Endothelial cell of umbilical vein (primary cell): ENCODE measurements around the gene BTBD10. TPM values are rescaled to one million over a fixed set of nuclear protein-coding genes. Genes with fewer than 3 reads are reported as not detected.

Experiments used
- BruUV-seq: library from RNA; stranded (reverse); fragments of 400-500 nt; replicated peaks from 2 replicates; lab custom pipeline; 2021; lab: Mats Ljungman, UMichigan
- CTCF ChIA-PET: fragments of 300-600, 350-600 bp; sonication (Branson Sonifier 250); formaldehyde crosslinking; loops from one replicate; lab custom pipeline; 2021; ENCODE audit warnings: antibody characterized with exemption, inconsistent platforms; lab: Charles Lee
- POLR2A ChIA-PET: fragments of 300-600, 350-600 bp; sonication (Branson Sonifier 250); formaldehyde crosslinking; loops from one replicate; lab custom pipeline; 2021; ENCODE audit warnings: antibody characterized with exemption, inconsistent platforms; lab: Charles Lee
- DNase-seq: peaks from one replicate; pipeline ENCODE4 v3.0.0-alpha.2; 2011; ENCODE audit warnings: low read depth, low spot score
- FAIRE-seq: peaks from 2 replicates; lab custom pipeline; 2011; peaks lifted over from hg19 to GRCh38; lab: Jason Lieb, UNC
- H2AFZ ChIP-seq: 2 replicates; pipeline ENCODE4 v1.6.0; 2012; ENCODE audit warnings: low read depth, low read length, control low read depth, inconsistent platforms
- H3K27ac ChIP-seq: 2 replicates; pipeline ENCODE4 v1.5.1; 2011; ENCODE audit warnings: low read depth, mild to moderate bottlenecking, control low read depth, low read length, moderate library complexity; ENCODE audit not compliant: insufficient read depth
- H3K27me3 ChIP-seq, 2 experiments: 2 replicates each; pipeline versions ENCODE4 v1.6.0 to v1.6.1; 2011; ENCODE audit warnings: low read length in 2 of 2, mixed read lengths in 1 of 2; ENCODE audit not compliant: control insufficient read depth in 2 of 2, insufficient read depth in 2 of 2
- H3K36me3 ChIP-seq, 2 experiments: 2 replicates in 1 of 2; 3 replicates in 1 of 2; pipeline ENCODE4 v1.5.1; 2011; ENCODE audit warnings: low read length in 2 of 2, mild to moderate bottlenecking in 1 of 2, moderate library complexity in 1 of 2; ENCODE audit not compliant: control insufficient read depth in 2 of 2, insufficient read depth in 2 of 2; ENCODE audit errors: extremely low read depth in 1 of 2
- H3K4me1 ChIP-seq: 3 replicates; pipeline ENCODE4 v1.5.1; 2011; ENCODE audit warnings: mild to moderate bottlenecking, low read length; ENCODE audit not compliant: control insufficient read depth, insufficient read depth; ENCODE audit errors: extremely low read depth
- H3K4me2 ChIP-seq: 2 replicates; pipeline ENCODE4 v1.6.1; 2011; ENCODE audit warnings: low read length, control low read depth, mixed read lengths; ENCODE audit not compliant: insufficient read depth
- H3K4me3 ChIP-seq, 3 experiments: fragments of 200-600 bp in 1 of 3; sonication (generic), shearing (Covaris generic) in 1 of 3; replicated peaks in 1 of 3; 2 replicates each; pipeline ENCODE4 v1.5.1; 2011 to 2016; ENCODE audit warnings: control low read depth in 3 of 3, low read length in 3 of 3, mild to moderate bottlenecking in 2 of 3, inconsistent platforms in 1 of 3, low read depth in 1 of 3, moderate library complexity in 1 of 3; ENCODE audit not compliant: insufficient read depth in 1 of 3
- H3K79me2 ChIP-seq: 2 replicates; pipeline ENCODE4 v1.6.0; 2012; ENCODE audit warnings: low read length, inconsistent platforms; ENCODE audit not compliant: control insufficient read depth, insufficient read depth
- H3K9ac ChIP-seq: replicated peaks from 2 replicates; pipeline ENCODE3; 2011; ENCODE audit warnings: low read length, control low read depth; ENCODE audit not compliant: insufficient read depth; ENCODE audit errors: extremely low read depth
- H3K9me1 ChIP-seq: replicated peaks from 3 replicates; pipeline ENCODE4 v1.6.0; 2011; ENCODE audit warnings: mild to moderate bottlenecking, low read length; ENCODE audit not compliant: control insufficient read depth, insufficient read depth; ENCODE audit errors: extremely low read depth
- H3K9me3 ChIP-seq: replicated peaks from 2 replicates; pipeline ENCODE4 v1.5.1; 2012; ENCODE audit warnings: low read length, inconsistent platforms; ENCODE audit not compliant: control insufficient read depth, insufficient read depth
- H4K20me1 ChIP-seq: replicated peaks from 2 replicates; pipeline ENCODE3; 2011; ENCODE audit warnings: mild to moderate bottlenecking, low read length; ENCODE audit not compliant: control insufficient read depth, insufficient read depth; ENCODE audit errors: extremely low read depth
- CTCF ChIP-seq, 2 donors: IDR thresholded peaks; 1 replicate in 1 of 2; 2 replicates in 1 of 2; pipeline ENCODE4 v1.5.1; 2011; ENCODE audit warnings: low read length in 2 of 2, mild to moderate bottlenecking in 2 of 2, moderate library complexity in 2 of 2, control low read depth in 1 of 2, inconsistent platforms in 1 of 2, low read depth in 1 of 2; ENCODE audit not compliant: insufficient read depth in 1 of 2; ENCODE audit errors: extremely low read depth in 1 of 2
- EZH2 ChIP-seq: IDR thresholded peaks from 2 replicates; pipeline ENCODE4 v1.6.1; 2012; ENCODE audit warnings: borderline replicate concordance, low read depth, mild to moderate bottlenecking, moderate library complexity, low read length, inconsistent platforms; ENCODE audit not compliant: severe bottlenecking
- FOS ChIP-seq: IDR thresholded peaks from 2 replicates; pipeline ENCODE4 v1.6.1; 2011; ENCODE audit warnings: mild to moderate bottlenecking, low read length, moderate library complexity, borderline replicate concordance; ENCODE audit not compliant: insufficient read depth
- GATA2 ChIP-seq: IDR thresholded peaks from 2 replicates; pipeline ENCODE4 v1.7.0; 2011; ENCODE audit warnings: low read depth, mild to moderate bottlenecking, moderate library complexity, mixed read lengths, low read length; ENCODE audit not compliant: insufficient read length, insufficient read depth
- JUN ChIP-seq: IDR thresholded peaks from 2 replicates; pipeline ENCODE4 v1.6.1; 2011; ENCODE audit warnings: borderline replicate concordance, low read depth; ENCODE audit not compliant: insufficient read length, insufficient read depth
- MYC ChIP-seq: IDR thresholded peaks from one replicate; pipeline ENCODE4 v1.6.1; 2011; ENCODE audit warnings: mild to moderate bottlenecking, low read depth, low read length
- POLR2A ChIP-seq: IDR thresholded peaks from 2 replicates; pipeline ENCODE4 v1.6.1; 2012; ENCODE audit warnings: low read depth, mild to moderate bottlenecking, control low read depth, low read length
- POLR2AphosphoS5 ChIP-seq: IDR thresholded peaks from 2 replicates; pipeline ENCODE4 v1.6.1; 2012; ENCODE audit warnings: low read depth, mild to moderate bottlenecking, control low read depth, low read length, moderate library complexity; ENCODE audit not compliant: insufficient read depth
- dilution Hi-C: fragments of 300-500 bp; cut with MboI; formaldehyde crosslinking; loops from one replicate; pipeline ENCODE4 v1.15.0; 2019; ENCODE audit warnings: low sequenced_read_pairs; ENCODE audit not compliant: extremely low pct_ligation_motif_present
- intact Hi-C: fragments of 100-400 bp; cut with micrococcal nuclease; formaldehyde crosslinking; loops from one replicate; pipeline ENCODE4 v1.10.0; 2022
- polyA plus RNA-seq, 4 experiments: library from polyadenylated mRNA; depleted of rRNA in 3 of 4; stranded (reverse) in 3 of 4; unstranded in 1 of 4; fragments of >200 nt; gene quantifications; 2 replicates each; pipeline versions ENCODE4 v1.2.1 to v1.2.3, GENCODE V29; 2011 to 2012; ENCODE audit warnings: missing spikeins in 1 of 4
- total RNA-seq: library from RNA; stranded (reverse); gene quantifications from 2 replicates; pipeline ENCODE4 v1.2.3, GENCODE V29; 2021
- TF ChIP-seq, protein P1 (sequence below): IDR thresholded peaks from 2 replicates; pipeline ENCODE4 v1.6.1; 2011; ENCODE audit not compliant: insufficient read depth, insufficient read length

BTBD10 gene
- total and polyA plus RNA-seq, 2 donors (not counting 3 experiments of a cell fraction or from before 2014, with no cell fraction given): 31.7 to 49.6 TPM

GRCh38 chr11:13354335-13354734 is 108.7 kb downstream of the BTBD10 start:
- DNase-seq: peak; percentile 44
- no TSS peak for BruUV-seq
- no peaks in the 10 kb centered on the region for H3K27me3 ChIP-seq
- intact Hi-C loops: loop anchor here (1.0 to 2.0 kb wide), 2 partner anchors 31 to 108 kb away; partner anchors contain the start of gene BTBD10
- no peak overlapping the region for H3K9ac ChIP-seq
- H4K20me1 ChIP-seq: no peaks in the 10 kb centered on the region
- POLR2A ChIA-PET: no interaction called here
- H3K4me1 ChIP-seq: no peaks in the 10 kb centered on the region
- no peak overlapping the region for H2AFZ ChIP-seq
- TF ChIP-seq EZH2: no peak
- TF ChIP-seq GATA2: no peak
- peak; percentile 45 to 46 for TF ChIP-seq CTCF (IDR thresholded peaks at IDR 0.05; ENCODE audit: extremely low read depth in 1 of 2, insufficient read depth in 1 of 2, low read depth in 1 of 2, low read length in 2 of 2)
- H3K9me1 ChIP-seq: no peaks in the 10 kb centered on the region
- CTCF ChIA-PET: interaction anchor here (0.6 to 8.3 kb wide), 28 partner anchors 9 to 391 kb away, joined by 3 to 144 read pairs (median 5); partner anchors contain the start of gene BTBD10
- H3K36me3 ChIP-seq: peaks cover 0 to 4% of the 10 kb centered on the region in 2 experiments
- dilution Hi-C loops: no loop called here
- no peak overlapping the region for H3K27ac ChIP-seq
- no peak overlapping the region for H3K4me3 ChIP-seq
- H3K79me2 ChIP-seq: no peaks in the 10 kb centered on the region
- FAIRE-seq: peak; percentile 72
- no peak overlapping the region for H3K4me2 ChIP-seq
- no peaks in the 10 kb centered on the region for H3K9me3 ChIP-seq

DNA sequence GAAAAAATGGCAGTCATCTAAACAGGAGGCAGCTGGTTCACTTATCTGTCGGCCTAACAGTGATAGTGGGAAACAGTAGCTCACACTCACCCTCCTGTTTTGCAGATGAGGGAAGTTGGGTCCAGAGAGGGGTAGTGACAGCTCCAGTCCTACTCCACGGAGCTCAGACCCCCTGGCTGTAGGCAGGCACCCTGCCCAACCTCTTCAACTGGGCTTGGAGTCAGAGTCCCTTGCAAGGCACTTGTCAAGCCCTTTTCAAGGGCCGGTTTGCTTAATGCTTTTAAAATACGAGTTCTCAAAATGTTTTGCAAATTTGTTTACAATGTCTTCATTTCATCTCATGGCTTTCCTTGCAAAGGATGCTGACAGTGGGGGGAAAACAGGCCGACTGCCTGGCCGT is 110.3 kb downstream of the BTBD10 start:
- ChIA-PET POLR2A (no interaction called here), CTCF (interaction anchor here (1.2 to 8.3 kb wide), 5 partner anchors 10 to 142 kb away, joined by 3 to 144 read pairs (median 18); no protein-coding TSS in a partner anchor)
- no TSS peak for BruUV-seq
- Histone ChIP-seq H3K4me1 (peaks cover 4% of the 10 kb centered on the region), H4K20me1 (no peaks in the 10 kb centered on the region), H3K9ac (no peak overlapping the region), H2AFZ (no peak overlapping the region), H3K9me3 (no peaks in the 10 kb centered on the region), H3K4me3 (no peak overlapping the region), H3K27ac (no peak overlapping the region), H3K27me3 (no peaks in the 10 kb centered on the region), H3K79me2 (no peaks in the 10 kb centered on the region), H3K4me2 (no peak overlapping the region), H3K9me1 (no peaks in the 10 kb centered on the region), H3K36me3 (peaks cover 0 to 4% of the 10 kb centered on the region in 2 experiments)
- dilution Hi-C loops: no loop called here
- TF ChIP-seq CTCF (IDR thresholded peaks at IDR 0.05; ENCODE audit: extremely low read depth in 1 of 2, insufficient read depth in 1 of 2, low read depth in 1 of 2, low read length in 2 of 2) (no peak), MYC (no peak), JUN (no peak), POLR2AphosphoS5 (no peak), POLR2A (no peak), EZH2 (no peak), FOS (no peak), GATA2 (no peak)
- TF ChIP-seq, protein P1, sequence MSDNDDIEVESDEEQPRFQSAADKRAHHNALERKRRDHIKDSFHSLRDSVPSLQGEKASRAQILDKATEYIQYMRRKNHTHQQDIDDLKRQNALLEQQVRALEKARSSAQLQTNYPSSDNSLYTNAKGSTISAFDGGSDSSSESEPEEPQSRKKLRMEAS: no peak
- DNase-seq (no peak), FAIRE-seq (no peak)
- intact Hi-C loops: no loop called here
